Thoracic aorta (tissue), 2 donors: Measurements from ENCODE around the gene SNX25. TPM values are rescaled to one million over a fixed set of nuclear protein-coding genes. Genes with fewer than 3 reads are reported as not detected.
A peak's percentile ranks its signal among the peaks of the same experiment; 100 is the strongest.
"Not testable (repeated sequence)": the region's sequence is repeated elsewhere in the genome, so short reads cannot be mapped to it uniquely, and the experiment has no call there.

Experiments
- ATAC-seq: fragments of 150-250 bp; one replicate; pipeline ENCODE4 v1.8.0; 2017; ENCODE audit warnings: low read depth; ENCODE audit not compliant: insufficient number of reproducible peaks, low FRiP score
- DNase-seq: peaks from one replicate; pipeline ENCODE4 v3.0.0-alpha.2; 2020; ENCODE audit warnings: low spot score
- H3K27ac ChIP-seq, 2 donors: fragments of 200-600 bp; sonication (generic); 1 replicate in 1 of 2; 2 replicates in 1 of 2; pipeline ENCODE4 v1.5.1; 2016; ENCODE audit warnings: mild to moderate bottlenecking in 2 of 2, moderate library complexity in 2 of 2
- H3K27me3 ChIP-seq: fragments of 200-600 bp; sonication (generic); replicated peaks from 2 replicates; pipeline ENCODE4 v1.6.0; 2016; ENCODE audit warnings: mild to moderate bottlenecking; ENCODE audit not compliant: insufficient read depth
- H3K36me3 ChIP-seq: fragments of 200-600 bp; sonication (generic); one replicate; pipeline ENCODE4 v1.5.1; 2016
- H3K4me1 ChIP-seq, 2 donors: fragments of 200-600 bp; sonication (generic); 1 replicate in 1 of 2; 2 replicates in 1 of 2; pipeline versions ENCODE4 v1.5.1 to v1.6.0; 2016; ENCODE audit warnings: low read depth in 2 of 2, mild to moderate bottlenecking in 1 of 2; ENCODE audit not compliant: control insufficient read depth in 1 of 2
- H3K4me3 ChIP-seq: fragments of 200-600 bp; sonication (generic); 2 replicates; pipeline ENCODE4 v1.5.1; 2016; ENCODE audit warnings: mild to moderate bottlenecking
- H3K9me3 ChIP-seq: fragments of 200-600 bp; sonication (generic); 2 replicates; pipeline ENCODE4 v1.5.1; 2016
- total RNA-seq, 2 donors: library from RNA; depleted of rRNA; stranded (reverse); fragments of >200 nt; gene quantifications; one replicate each; pipeline versions ENCODE4 v1.1.0 to v1.2.3, GENCODE V29; 2016
- TF ChIP-seq, protein P1 (sequence below): fragments of 200-600 bp; sonication (generic); IDR thresholded peaks from one replicate; pipeline ENCODE4 v1.5.1; 2019; ENCODE audit warnings: antibody characterized with exemption

SNX25 gene
- total RNA-seq, 2 donors from 2014 or later = 31.3 to 38.0 TPM

DNA sequence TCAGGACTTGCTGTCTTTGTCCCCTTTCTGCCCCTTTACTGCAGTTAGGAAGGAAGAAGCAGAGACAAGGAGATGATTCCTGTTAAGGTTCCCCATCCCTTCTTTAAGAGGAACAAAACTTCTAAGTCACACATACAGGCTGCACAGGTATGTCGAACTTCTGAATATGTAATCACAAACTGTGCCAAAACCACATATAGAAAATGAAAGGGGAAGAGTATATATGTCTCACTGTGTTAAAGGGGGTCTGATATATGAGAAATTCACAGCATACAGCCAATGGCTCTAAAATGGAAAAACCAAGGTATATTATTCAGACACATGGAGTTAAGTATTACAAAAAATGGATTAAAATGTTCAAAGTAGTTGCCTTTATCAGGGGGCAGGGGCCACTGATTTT lies 17.3 kb upstream of the SNX25 start:
- ATAC-seq = no peak
- TF ChIP-seq, protein P1, sequence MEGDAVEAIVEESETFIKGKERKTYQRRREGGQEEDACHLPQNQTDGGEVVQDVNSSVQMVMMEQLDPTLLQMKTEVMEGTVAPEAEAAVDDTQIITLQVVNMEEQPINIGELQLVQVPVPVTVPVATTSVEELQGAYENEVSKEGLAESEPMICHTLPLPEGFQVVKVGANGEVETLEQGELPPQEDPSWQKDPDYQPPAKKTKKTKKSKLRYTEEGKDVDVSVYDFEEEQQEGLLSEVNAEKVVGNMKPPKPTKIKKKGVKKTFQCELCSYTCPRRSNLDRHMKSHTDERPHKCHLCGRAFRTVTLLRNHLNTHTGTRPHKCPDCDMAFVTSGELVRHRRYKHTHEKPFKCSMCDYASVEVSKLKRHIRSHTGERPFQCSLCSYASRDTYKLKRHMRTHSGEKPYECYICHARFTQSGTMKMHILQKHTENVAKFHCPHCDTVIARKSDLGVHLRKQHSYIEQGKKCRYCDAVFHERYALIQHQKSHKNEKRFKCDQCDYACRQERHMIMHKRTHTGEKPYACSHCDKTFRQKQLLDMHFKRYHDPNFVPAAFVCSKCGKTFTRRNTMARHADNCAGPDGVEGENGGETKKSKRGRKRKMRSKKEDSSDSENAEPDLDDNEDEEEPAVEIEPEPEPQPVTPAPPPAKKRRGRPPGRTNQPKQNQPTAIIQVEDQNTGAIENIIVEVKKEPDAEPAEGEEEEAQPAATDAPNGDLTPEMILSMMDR = no peak
- no peak for DNase-seq

DNA sequence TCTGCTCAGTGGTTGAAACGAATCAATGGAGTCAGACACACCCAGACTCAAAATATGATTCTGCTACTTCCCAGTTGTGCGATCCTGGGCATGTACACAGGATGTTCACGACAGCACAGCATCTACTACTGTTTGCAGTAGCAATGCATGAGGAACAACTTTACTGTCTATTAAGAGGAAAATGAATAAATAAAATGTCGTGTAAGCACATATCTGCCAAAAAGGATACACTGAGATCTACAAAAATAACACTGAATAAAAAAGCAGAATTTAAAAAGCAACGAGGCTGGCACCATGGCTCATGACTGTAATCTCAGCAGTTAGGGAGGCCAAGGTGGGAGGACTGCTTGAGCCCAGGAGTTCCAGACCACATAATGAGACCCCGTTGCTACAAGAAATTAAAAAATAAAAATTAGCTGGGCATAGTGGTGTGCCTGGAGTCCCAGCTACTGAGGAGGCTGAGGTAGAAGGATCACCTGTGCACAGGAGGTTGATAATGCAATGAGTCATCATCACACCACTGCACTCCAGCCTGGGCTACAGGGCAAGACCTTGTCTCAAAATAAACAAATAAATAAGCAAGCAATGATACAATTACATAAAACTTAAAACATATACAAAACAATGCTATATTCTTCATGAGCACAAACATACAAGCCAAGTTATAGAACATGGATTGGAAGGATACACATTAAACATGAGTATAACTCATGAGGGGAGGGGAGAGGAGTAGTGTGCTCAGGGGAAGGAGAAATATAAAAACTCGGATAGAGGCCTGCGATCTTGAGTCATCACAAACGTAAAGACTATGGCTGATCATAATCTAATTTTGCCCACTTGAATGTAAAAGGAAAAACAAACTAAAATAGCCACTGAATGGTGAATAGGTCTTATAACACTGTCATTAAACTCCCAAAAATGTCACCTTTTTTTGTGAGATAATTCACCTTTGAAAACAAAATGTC lies 14.2 kb upstream of the SNX25 start:
- Histone ChIP-seq H3K27me3 (no peaks in the 10 kb centered on the region), H3K9me3 (no peaks in the 10 kb centered on the region), H3K36me3 (peaks cover 5% of the 10 kb centered on the region), H3K27ac (no peak overlapping the region), H3K4me1 (peaks cover 8 to 17% of the 10 kb centered on the region in 2 donors), H3K4me3 (no peak overlapping the region)
- ATAC-seq (no peak), DNase-seq (no peak)
- TF ChIP-seq, protein P1 = no peak

More for the DNA sequence above, 17.3 kb upstream of the SNX25 start:
- H3K27me3 ChIP-seq = no peaks in the 10 kb centered on the region
- no peak overlapping the region for H3K4me3 ChIP-seq
- H3K9me3 ChIP-seq = no peaks in the 10 kb centered on the region
- H3K36me3 ChIP-seq = peaks cover 6% of the 10 kb centered on the region
- H3K4me1 ChIP-seq = peaks cover 4 to 5% of the 10 kb centered on the region in 2 donors
- no peak overlapping the region for H3K27ac ChIP-seq

DNA sequence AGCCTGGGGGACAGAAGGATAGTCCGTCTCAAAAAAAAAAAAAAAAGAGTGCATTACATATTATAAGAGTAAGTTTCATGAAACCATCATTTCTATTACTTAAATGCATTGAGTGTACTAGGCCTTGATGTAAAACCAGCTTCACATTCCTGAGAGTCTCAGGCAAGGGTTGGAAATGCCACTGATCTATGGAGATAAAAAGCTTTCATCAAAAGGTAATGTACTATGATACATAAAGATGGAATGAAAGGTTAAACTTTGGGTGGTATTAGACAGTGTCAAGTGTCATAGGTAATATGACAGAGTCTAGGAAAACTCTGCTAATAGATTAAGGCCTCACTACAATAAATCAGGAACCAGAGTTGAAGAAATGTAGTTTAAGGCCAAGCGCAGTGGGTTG lies 13.0 kb upstream of the SNX25 start:
- H3K36me3 ChIP-seq = no peaks in the 10 kb centered on the region
- ATAC-seq (no peak), DNase-seq (no peak)
- peaks cover 8 to 19% of the 10 kb centered on the region in 2 donors for H3K4me1 ChIP-seq
- H3K9me3 ChIP-seq = no peaks in the 10 kb centered on the region
- TF ChIP-seq, protein P1 = no peak
- H3K27ac ChIP-seq = no peak overlapping the region
- H3K27me3 ChIP-seq = no peaks in the 10 kb centered on the region
- no peak overlapping the region for H3K4me3 ChIP-seq

DNA sequence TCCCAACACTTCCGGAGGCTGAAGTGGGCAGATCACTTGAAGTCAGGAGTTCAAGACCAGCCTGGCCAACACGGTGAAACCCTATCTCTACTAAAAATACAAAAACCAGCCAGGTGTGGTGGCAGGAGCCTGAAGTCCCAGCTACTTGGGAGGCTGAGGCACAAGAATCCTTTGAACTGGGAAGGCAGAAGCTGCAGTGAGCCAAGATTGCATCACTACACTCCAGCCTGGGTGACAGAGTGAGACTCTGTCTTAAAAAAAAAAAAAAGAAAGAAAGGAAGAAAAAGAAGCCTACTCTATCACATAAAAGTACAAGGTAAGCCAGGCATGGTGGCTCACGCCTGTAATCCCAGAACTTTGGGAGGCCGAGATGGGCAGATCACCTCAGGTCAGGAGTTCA lies 11.2 kb upstream of the SNX25 start:
- Histone ChIP-seq H3K27ac (peak overlapping the region; percentile 21 to 87), H3K4me3 (peak overlapping the region; percentile 56), H3K4me1 (peaks cover 17 to 37% of the 10 kb centered on the region in 2 donors)
- H3K36me3 ChIP-seq, H3K27me3 ChIP-seq, DNase-seq, ATAC-seq, H3K9me3 ChIP-seq: not testable (repeated sequence)

DNA sequence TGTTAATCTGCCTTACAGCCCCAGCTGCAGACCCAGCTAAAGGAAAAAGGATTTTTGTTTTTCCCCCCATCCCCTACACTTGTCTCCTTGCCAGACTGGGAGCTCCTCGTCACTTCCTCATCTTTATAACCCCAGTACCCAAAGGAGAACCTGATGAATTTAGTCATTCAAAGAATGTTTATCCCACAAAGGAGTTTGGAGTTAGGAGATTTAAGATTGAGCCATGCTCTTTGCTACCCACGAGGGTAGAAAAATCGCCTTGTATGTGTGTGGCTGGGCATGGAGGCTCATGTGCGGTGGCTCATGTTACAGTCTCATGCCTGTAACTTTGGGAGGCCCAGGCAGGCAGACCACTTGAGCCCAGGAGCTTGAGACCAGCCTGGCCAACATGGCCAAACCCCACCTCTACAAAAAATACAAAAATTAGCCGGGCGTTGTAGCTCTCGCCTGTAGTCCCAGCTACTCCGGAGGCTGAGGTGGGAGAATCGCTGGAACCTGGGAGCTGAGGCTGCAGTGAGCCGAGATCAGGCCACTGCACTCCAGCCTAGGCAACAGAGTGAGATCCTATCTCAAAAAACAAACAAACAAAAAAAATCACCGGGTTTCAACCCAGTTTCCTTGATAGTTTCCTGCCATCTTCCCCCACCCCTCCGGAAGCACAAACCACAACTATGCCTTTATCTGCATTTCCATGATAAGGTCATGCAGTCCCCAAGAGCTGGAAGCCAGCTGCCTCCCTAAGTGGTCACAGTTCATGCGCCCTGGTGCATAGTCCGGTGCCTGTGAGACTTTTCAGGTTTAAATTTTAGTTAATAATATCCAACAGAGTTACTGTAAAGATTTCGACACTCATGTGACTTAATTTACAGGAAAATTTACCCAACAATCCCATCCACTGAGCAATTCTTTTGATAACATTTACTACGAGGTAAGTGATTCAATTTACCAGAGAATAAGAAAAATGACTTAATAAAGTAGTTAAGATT lies 7.1 kb upstream of the SNX25 start:
- TF ChIP-seq, protein P1 = no peak
- peak overlapping the region; percentile 98 for H3K4me3 ChIP-seq
- ATAC-seq (no peak), DNase-seq (no peak)
- no peaks in the 10 kb centered on the region for H3K36me3 ChIP-seq
- H3K9me3 ChIP-seq = no peaks in the 10 kb centered on the region
- no peaks in the 10 kb centered on the region for H3K27me3 ChIP-seq
- peak overlapping the region; percentile 98 to 99 for H3K27ac ChIP-seq
- H3K4me1 ChIP-seq = peaks cover 20 to 47% of the 10 kb centered on the region in 2 donors
